Gastrocnemius medialis (tissue), 4 donors: ENCODE results near the gene TBC1D32. TPM values are rescaled to one million over a fixed set of nuclear protein-coding genes. Genes with fewer than 3 reads are reported as not detected.

Experiments used
- ATAC-seq, 2 donors: fragments of 150-250 bp; one replicate each; pipeline ENCODE4 v1.9.1; 2016
- DNase-seq, 2 donors: peaks; one replicate each; pipeline ENCODE4 v3.0.0-alpha.2; 2019
- H3K27ac ChIP-seq, 4 donors: fragments of 200-600 bp; sonication (generic); 1 replicate in 1 of 4; 2 replicates in 3 of 4; pipeline ENCODE4 v1.5.1; 2016 to 2018; ENCODE audit warnings: mild to moderate bottlenecking in 2 of 4, moderate library complexity in 1 of 4
- H3K27me3 ChIP-seq, 3 donors: fragments of 200-600 bp; sonication (generic) in 2 of 3; 1 replicate in 1 of 3; 2 replicates in 2 of 3; pipeline versions ENCODE4 v1.5.1 to v1.6.0; 2016 to 2019; ENCODE audit warnings: mild to moderate bottlenecking in 1 of 3, moderate library complexity in 1 of 3
- H3K36me3 ChIP-seq, 2 donors: fragments of 200-600 bp; sonication (generic) in 1 of 2; one replicate each; pipeline ENCODE4 v1.5.1; 2017 to 2018
- H3K4me1 ChIP-seq, 2 donors: fragments of 200-600 bp; sonication (generic) in 1 of 2; one replicate each; pipeline ENCODE4 v1.5.1; 2016 to 2017; ENCODE audit warnings: mild to moderate bottlenecking in 2 of 2
- H3K4me3 ChIP-seq, 4 donors: fragments of 200-600 bp; sonication (generic) in 3 of 4; 1 replicate in 1 of 4; 2 replicates in 3 of 4; pipeline ENCODE4 v1.5.1; 2016 to 2019; ENCODE audit warnings: mild to moderate bottlenecking in 2 of 4
- H3K9me3 ChIP-seq, 3 donors: fragments of 200-600 bp; sonication (generic) in 2 of 3; 1 replicate in 1 of 3; 2 replicates in 2 of 3; pipeline ENCODE4 v1.5.1; 2016 to 2019
- CTCF ChIP-seq, 5 experiments: fragments of 450-650 bp in 3 of 5; fragments of 200-600 bp in 2 of 5; sonication (generic) in 2 of 5; IDR thresholded peaks in 4 of 5; conservative IDR thresholded peaks in 1 of 5; 1 replicate in 4 of 5; 2 replicates in 1 of 5; pipeline ENCODE4 v1.5.1; 2016 to 2019; ENCODE audit warnings: antibody characterized with exemption in 5 of 5, mild to moderate bottlenecking in 3 of 5, moderate library complexity in 3 of 5
- POLR2A ChIP-seq, 2 donors: fragments of 450-650 bp; IDR thresholded peaks; one replicate each; pipeline ENCODE4 v1.6.1; 2017; ENCODE audit warnings: antibody characterized with exemption in 2 of 2, mild to moderate bottlenecking in 2 of 2, moderate library complexity in 2 of 2
- in situ Hi-C, 4 donors: fragments of 200-750 bp; cut with MboI; loops; one replicate each; pipeline versions ENCODE4 v1.15.0 to v1.8.0; 2017; ENCODE audit warnings: low sequenced_read_pairs in 4 of 4
- intact Hi-C: fragments of 100-400 bp; cut with DNase I; formaldehyde crosslinking; loops from one replicate; pipeline ENCODE4 v1.15.1; 2023; ENCODE audit warnings: low total_unique reads
- total RNA-seq, 4 donors: library from RNA; depleted of rRNA; stranded (reverse); fragments of >200 nt; gene quantifications; one replicate each; pipeline versions ENCODE4 v1.1.0 to v1.2.3, GENCODE V29; 2016

Gene TBC1D32
- total RNA-seq, 4 donors from 2014 or later: 0.07 to 1.2 (median 0.43) TPM

GRCh38 chr6:121106962-121107361 lies 227.3 kb downstream of the TBC1D32 start:
- no peaks in the 10 kb centered on the region for H3K4me1 ChIP-seq
- no peak overlapping the region for H3K4me3 ChIP-seq
- TF ChIP-seq CTCF (IDR thresholded peaks at IDR 0.05 in 4 of 5, conservative IDR thresholded peaks at IDR 0.05 in 1 of 5): no peak
- TF ChIP-seq POLR2A (IDR thresholded peaks at IDR 0.05): no peak
- no peaks in the 10 kb centered on the region for H3K36me3 ChIP-seq
- intact Hi-C loops: no loop called here
- no peak overlapping the region for H3K27ac ChIP-seq
- DNase-seq (no peak), ATAC-seq (no peak)
- in situ Hi-C loops: no loop called here
- H3K27me3 ChIP-seq: no peaks in the 10 kb centered on the region
- H3K9me3 ChIP-seq: no peaks in the 10 kb centered on the region

DNA sequence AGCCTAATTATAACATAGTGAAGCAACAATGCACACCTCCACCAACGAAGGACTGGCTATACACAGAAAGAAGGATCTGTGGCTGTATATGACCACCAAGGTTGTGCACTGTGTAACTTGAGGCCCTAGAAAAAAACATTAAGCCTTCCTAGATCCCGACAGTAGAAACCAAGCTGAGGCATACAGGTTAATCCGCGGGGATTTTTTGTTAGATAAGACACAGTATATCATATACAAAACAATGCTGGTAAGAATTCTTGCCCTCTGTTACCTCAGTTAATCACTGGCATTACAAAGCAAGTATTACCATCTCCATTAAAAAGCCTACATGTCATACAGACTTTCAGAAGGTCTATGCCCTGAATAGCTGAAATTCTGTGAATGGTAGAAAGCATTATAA lies 228.8 kb downstream of the TBC1D32 start:
- TF ChIP-seq POLR2A (IDR thresholded peaks at IDR 0.05): no peak
- no peak for TF ChIP-seq CTCF (IDR thresholded peaks at IDR 0.05 in 4 of 5, conservative IDR thresholded peaks at IDR 0.05 in 1 of 5)
- H3K27ac ChIP-seq: no peak overlapping the region
- in situ Hi-C loops: no loop called here
- no peaks in the 10 kb centered on the region for H3K36me3 ChIP-seq
- DNase-seq (no peak), ATAC-seq (no peak)
- no peak overlapping the region for H3K4me3 ChIP-seq
- H3K27me3 ChIP-seq: no peaks in the 10 kb centered on the region
- H3K9me3 ChIP-seq: no peaks in the 10 kb centered on the region
- no peaks in the 10 kb centered on the region for H3K4me1 ChIP-seq
- intact Hi-C loops: no loop called here

- Histone ChIP-seq H3K27ac (no peak overlapping the region), H3K27me3 (no peaks in the 10 kb centered on the region), H3K4me1 (no peaks in the 10 kb centered on the region), H3K9me3 (no peaks in the 10 kb centered on the region), H3K36me3 (no peaks in the 10 kb centered on the region), H3K4me3 (no peak overlapping the region)
- TF ChIP-seq CTCF (IDR thresholded peaks at IDR 0.05 in 4 of 5, conservative IDR thresholded peaks at IDR 0.05 in 1 of 5) (no peak), POLR2A (IDR thresholded peaks at IDR 0.05) (no peak)
- ATAC-seq: no peak
- DNase-seq: no peak
- in situ Hi-C loops: no loop called here
- intact Hi-C loops: no loop called here
Observed at GRCh38 chr6:121093928-121094327, 240.4 kb downstream of the TBC1D32 start.

- intact Hi-C loops: no loop called here
- no peak overlapping the region for H3K4me3 ChIP-seq
- no peak for ATAC-seq
- no peak overlapping the region for H3K27ac ChIP-seq
- in situ Hi-C loops: no loop called here
- no peak for TF ChIP-seq POLR2A (IDR thresholded peaks at IDR 0.05)
- TF ChIP-seq CTCF (IDR thresholded peaks at IDR 0.05 in 4 of 5, conservative IDR thresholded peaks at IDR 0.05 in 1 of 5): no peak
- no peaks in the 10 kb centered on the region for H3K36me3 ChIP-seq
- DNase-seq: no peak
- H3K27me3 ChIP-seq: no peaks in the 10 kb centered on the region
- H3K4me1 ChIP-seq: no peaks in the 10 kb centered on the region
- H3K9me3 ChIP-seq: no peaks in the 10 kb centered on the region
Observed at GRCh38 chr6:121090492-121090891, 243.8 kb downstream of the TBC1D32 start.

GRCh38 chr6:121086876-121087275 lies 247.4 kb downstream of the TBC1D32 start:
- TF ChIP-seq POLR2A (IDR thresholded peaks at IDR 0.05) (no peak), CTCF (IDR thresholded peaks at IDR 0.05 in 4 of 5, conservative IDR thresholded peaks at IDR 0.05 in 1 of 5) (no peak)
- intact Hi-C loops: no loop called here
- in situ Hi-C loops: no loop called here

More at GRCh38 chr6:121086876-121087275, 247.4 kb downstream of the TBC1D32 start:
- H3K4me1 ChIP-seq: no peaks in the 10 kb centered on the region
- no peaks in the 10 kb centered on the region for H3K9me3 ChIP-seq
- DNase-seq: no peak
- no peaks in the 10 kb centered on the region for H3K36me3 ChIP-seq
- no peaks in the 10 kb centered on the region for H3K27me3 ChIP-seq
- ATAC-seq: no peak
- H3K27ac ChIP-seq: no peak overlapping the region
- H3K4me3 ChIP-seq: no peak overlapping the region
